Panc1 (cell line): ENCODE data around the gene PAX3. TPM values are rescaled to one million over a fixed set of nuclear protein-coding genes. Genes with fewer than 3 reads are reported as not detected.
A peak's percentile ranks its signal among the peaks of the same experiment; 100 is the strongest.

Experiments
- ATAC-seq: fragments of 200-7000 bp; cut with Tn5 transposase; 2 replicates; pipeline ENCODE4 v1.9.1; 2020; ENCODE audit warnings: mild to moderate bottlenecking, moderate library complexity
- BruUV-seq: library from RNA; stranded (reverse); fragments of 400-500 nt; replicated peaks from 2 replicates; lab custom pipeline; 2021; lab: Mats Ljungman, UMichigan
- CTCF ChIA-PET: fragments of 300-600 bp; sonication (Branson Sonifier 250); formaldehyde crosslinking; loops from one replicate; lab custom pipeline; 2022; ENCODE audit warnings: antibody characterized with exemption; lab: Charles Lee
- POLR2A ChIA-PET: fragments of 300-600 bp; sonication (Branson Sonifier 250); formaldehyde crosslinking; loops from one replicate; lab custom pipeline; 2022; ENCODE audit warnings: antibody characterized with exemption; lab: Charles Lee
- DNase-seq: peaks from one replicate; pipeline ENCODE4 v3.0.0-alpha.2; 2010; ENCODE audit warnings: low read depth, low spot score
- H3K27ac ChIP-seq: 2 replicates; pipeline ENCODE4 v1.5.1; 2011; ENCODE audit warnings: mild to moderate bottlenecking, low read length, inconsistent platforms
- H3K27me3 ChIP-seq: fragments of 200-500 bp; sonication (Bioruptor generic); 2 replicates; pipeline ENCODE4 v1.6.0; 2014; ENCODE audit warnings: low read length, inconsistent platforms; ENCODE audit not compliant: control insufficient read depth, insufficient read depth
- H3K36me3 ChIP-seq: fragments of 200-500 bp; sonication (Bioruptor generic); 2 replicates; pipeline ENCODE4 v1.5.1; 2014; ENCODE audit warnings: inconsistent platforms, mild to moderate bottlenecking, low read length, moderate library complexity; ENCODE audit not compliant: control insufficient read depth, insufficient read depth
- H3K4me1 ChIP-seq: 2 replicates; pipeline ENCODE4 v1.5.1; 2011; ENCODE audit warnings: inconsistent platforms, mild to moderate bottlenecking, low read length, moderate library complexity; ENCODE audit not compliant: control insufficient read depth, insufficient read depth
- H3K4me3 ChIP-seq, 2 experiments: 2 replicates each; pipeline ENCODE4 v1.5.1; 2011 to 2012; ENCODE audit warnings: low read depth in 2 of 2, low read length in 2 of 2, mild to moderate bottlenecking in 2 of 2, inconsistent platforms in 1 of 2, moderate library complexity in 1 of 2
- H3K9me3 ChIP-seq: fragments of 200-500 bp; sonication (Bioruptor generic); 2 replicates; pipeline ENCODE4 v1.5.1; 2014; ENCODE audit warnings: low read depth, mild to moderate bottlenecking, inconsistent platforms, low read length, moderate library complexity; ENCODE audit not compliant: control insufficient read depth, insufficient read depth
- POLR2AphosphoS5 ChIP-seq: IDR thresholded peaks from 2 replicates; pipeline ENCODE4 v1.6.1; 2012; ENCODE audit warnings: mild to moderate bottlenecking, low read depth, low read length, moderate library complexity
- SIN3A ChIP-seq: IDR thresholded peaks from 2 replicates; pipeline ENCODE4 v1.6.1; 2012; ENCODE audit warnings: low read depth, mild to moderate bottlenecking, low read length, moderate library complexity, borderline replicate concordance; ENCODE audit not compliant: insufficient read depth
- TCF7L2 ChIP-seq: IDR thresholded peaks from 2 replicates; pipeline ENCODE4 v1.6.1; 2011; ENCODE audit warnings: mild to moderate bottlenecking, low read depth, low read length, inconsistent platforms
- in situ Hi-C: cut with HindIII; loops from 2 replicates; pipeline ENCODE4 v1.10.0; 2016; ENCODE audit warnings: low sequenced_read_pairs, low pct_unique_long_range_greater_than_20kb
- intact Hi-C: fragments of 100-400 bp; cut with micrococcal nuclease; formaldehyde crosslinking; loops from one replicate; pipeline ENCODE4 v1.10.0; 2022; ENCODE audit not compliant: unreplicated experiment
- total RNA-seq: library from RNA; stranded (reverse); gene quantifications from one replicate; pipeline ENCODE4 v1.2.1, GENCODE V29; 2021; ENCODE audit not compliant: unreplicated experiment
- TF ChIP-seq, protein P1 (sequence below): fragments of 450-650 bp; IDR thresholded peaks from 2 replicates; pipeline ENCODE4 v1.5.1; 2017; ENCODE audit warnings: mild to moderate bottlenecking
- TF ChIP-seq, protein P2 (sequence below), 2 experiments: IDR thresholded peaks; 2 replicates each; pipeline ENCODE4 v1.6.1; 2011 to 2012; ENCODE audit warnings: low read depth in 2 of 2, control low read depth in 1 of 2, low read length in 1 of 2, mild to moderate bottlenecking in 1 of 2, moderate library complexity in 1 of 2; ENCODE audit not compliant: insufficient read depth in 1 of 2

The PAX3 gene
- total RNA-seq, 1 experiment from 2014 or later: not detected

DNA sequence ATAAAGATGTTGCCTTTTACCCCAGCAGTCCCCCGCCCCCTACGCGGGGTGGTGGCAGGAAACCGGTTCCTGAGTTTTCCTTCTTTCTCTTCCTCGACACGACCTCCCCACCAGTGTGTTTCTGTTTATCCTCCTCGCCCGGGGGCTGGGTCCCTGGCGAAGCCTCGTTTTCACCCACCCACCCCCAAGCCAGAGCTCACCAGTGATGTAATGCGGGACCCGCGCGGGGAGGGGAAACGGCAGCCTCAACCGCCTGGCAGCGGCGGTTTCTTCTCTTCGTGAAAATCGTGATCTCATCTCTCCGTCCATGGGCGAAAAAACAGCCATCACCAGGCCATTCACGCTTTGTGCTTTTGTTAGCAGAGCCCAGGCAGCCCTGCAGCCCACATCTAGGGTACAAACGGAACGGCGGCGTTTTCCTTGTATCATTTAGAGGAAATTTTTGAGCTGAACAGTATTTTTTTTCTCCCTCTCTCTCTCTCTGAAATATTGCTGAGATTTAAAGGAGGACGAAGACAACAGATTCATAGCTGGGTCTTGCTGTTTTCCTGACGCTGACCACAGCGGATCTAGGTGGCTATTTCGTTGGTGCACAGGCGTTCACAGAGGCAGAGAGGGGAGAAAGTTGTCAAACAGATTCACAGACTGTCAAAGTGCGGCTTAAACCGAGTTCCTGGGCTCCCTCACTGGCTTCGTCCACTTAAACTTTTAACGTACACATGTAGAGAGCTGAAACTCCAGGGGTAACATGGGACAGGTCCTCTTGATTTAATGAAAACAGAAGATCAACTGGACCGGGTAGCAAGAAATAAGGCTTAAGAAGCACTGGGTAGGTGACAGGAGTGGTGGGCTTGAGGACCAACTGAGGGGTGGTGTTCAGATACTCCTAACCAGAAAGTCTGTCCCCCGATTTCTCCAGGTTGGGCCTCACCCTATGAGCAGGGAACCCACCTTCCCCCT lies 21.9 kb upstream of the PAX3 start:
- Histone ChIP-seq H3K9me3 (no peaks in the 10 kb centered on the region), H3K4me1 (no peaks in the 10 kb centered on the region), H3K4me3 (peak overlapping the region; percentile 13 to 43), H3K27me3 (peaks cover 31% of the 10 kb centered on the region), H3K36me3 (no peaks in the 10 kb centered on the region), H3K27ac (no peak overlapping the region)
- ChIA-PET CTCF (no interaction called here), POLR2A (no interaction called here)
- intact Hi-C loops (loop anchor here (5.0 kb wide), 1 partner anchor 263 kb away; no protein-coding TSS in a partner anchor), in situ Hi-C loops (no loop called here)
- ATAC-seq (no peak), DNase-seq (no peak)
- BruUV-seq: no TSS peak
- TF ChIP-seq, protein P1, sequence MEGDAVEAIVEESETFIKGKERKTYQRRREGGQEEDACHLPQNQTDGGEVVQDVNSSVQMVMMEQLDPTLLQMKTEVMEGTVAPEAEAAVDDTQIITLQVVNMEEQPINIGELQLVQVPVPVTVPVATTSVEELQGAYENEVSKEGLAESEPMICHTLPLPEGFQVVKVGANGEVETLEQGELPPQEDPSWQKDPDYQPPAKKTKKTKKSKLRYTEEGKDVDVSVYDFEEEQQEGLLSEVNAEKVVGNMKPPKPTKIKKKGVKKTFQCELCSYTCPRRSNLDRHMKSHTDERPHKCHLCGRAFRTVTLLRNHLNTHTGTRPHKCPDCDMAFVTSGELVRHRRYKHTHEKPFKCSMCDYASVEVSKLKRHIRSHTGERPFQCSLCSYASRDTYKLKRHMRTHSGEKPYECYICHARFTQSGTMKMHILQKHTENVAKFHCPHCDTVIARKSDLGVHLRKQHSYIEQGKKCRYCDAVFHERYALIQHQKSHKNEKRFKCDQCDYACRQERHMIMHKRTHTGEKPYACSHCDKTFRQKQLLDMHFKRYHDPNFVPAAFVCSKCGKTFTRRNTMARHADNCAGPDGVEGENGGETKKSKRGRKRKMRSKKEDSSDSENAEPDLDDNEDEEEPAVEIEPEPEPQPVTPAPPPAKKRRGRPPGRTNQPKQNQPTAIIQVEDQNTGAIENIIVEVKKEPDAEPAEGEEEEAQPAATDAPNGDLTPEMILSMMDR: no peak
- TF ChIP-seq, protein P2, sequence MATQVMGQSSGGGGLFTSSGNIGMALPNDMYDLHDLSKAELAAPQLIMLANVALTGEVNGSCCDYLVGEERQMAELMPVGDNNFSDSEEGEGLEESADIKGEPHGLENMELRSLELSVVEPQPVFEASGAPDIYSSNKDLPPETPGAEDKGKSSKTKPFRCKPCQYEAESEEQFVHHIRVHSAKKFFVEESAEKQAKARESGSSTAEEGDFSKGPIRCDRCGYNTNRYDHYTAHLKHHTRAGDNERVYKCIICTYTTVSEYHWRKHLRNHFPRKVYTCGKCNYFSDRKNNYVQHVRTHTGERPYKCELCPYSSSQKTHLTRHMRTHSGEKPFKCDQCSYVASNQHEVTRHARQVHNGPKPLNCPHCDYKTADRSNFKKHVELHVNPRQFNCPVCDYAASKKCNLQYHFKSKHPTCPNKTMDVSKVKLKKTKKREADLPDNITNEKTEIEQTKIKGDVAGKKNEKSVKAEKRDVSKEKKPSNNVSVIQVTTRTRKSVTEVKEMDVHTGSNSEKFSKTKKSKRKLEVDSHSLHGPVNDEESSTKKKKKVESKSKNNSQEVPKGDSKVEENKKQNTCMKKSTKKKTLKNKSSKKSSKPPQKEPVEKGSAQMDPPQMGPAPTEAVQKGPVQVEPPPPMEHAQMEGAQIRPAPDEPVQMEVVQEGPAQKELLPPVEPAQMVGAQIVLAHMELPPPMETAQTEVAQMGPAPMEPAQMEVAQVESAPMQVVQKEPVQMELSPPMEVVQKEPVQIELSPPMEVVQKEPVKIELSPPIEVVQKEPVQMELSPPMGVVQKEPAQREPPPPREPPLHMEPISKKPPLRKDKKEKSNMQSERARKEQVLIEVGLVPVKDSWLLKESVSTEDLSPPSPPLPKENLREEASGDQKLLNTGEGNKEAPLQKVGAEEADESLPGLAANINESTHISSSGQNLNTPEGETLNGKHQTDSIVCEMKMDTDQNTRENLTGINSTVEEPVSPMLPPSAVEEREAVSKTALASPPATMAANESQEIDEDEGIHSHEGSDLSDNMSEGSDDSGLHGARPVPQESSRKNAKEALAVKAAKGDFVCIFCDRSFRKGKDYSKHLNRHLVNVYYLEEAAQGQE (IDR thresholded peaks at IDR 0.05; ENCODE audit: insufficient read depth in 1 of 2, low read depth in 2 of 2, low read length in 1 of 2): no peak
- TF ChIP-seq TCF7L2 (no peak), SIN3A (no peak)

DNA sequence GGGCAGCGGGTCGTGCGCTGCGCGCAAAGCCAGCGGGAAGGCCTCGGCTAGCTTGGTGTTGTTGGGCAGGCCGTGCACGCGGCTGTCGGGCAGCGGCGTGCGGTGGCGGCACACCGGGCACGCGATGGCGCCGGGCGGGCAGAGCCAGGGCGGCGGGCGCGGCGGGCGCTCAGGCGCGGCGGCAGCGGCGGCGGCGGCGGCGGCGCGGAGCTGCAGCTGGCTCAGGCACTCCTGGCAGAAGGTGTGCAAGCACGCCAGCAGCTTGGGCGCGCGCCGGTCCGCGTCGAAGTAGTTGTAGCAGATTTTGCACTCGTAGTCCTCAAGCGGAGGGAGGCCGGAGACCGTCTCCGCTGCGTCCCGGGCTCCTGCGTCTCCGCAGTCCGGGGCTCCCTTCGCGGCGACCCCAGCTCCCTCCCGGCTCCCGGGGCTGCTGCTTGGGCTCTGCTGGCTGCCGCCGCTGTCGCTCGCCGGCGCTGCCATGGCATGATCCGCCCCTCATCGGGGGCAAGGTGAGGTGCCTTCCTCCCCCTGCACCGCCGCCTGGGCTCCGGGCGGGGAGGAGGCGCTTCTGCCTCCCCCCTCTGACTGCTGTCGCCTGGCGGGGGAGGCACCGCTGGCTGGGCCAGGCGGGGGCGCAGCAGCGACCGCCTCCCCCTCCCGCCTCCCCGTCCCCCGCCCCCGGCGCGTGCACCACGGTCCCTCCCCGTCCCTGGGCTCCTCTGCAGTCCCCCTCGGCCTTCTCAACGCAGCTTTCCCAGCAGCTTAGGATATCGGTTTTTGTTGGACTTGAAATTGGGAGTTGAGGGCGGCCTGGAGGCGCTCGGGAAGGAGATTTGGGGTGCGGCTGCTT lies 21.0 kb upstream of the PAX3 start:
- Histone ChIP-seq H3K4me1 (no peaks in the 10 kb centered on the region), H3K27me3 (peaks cover 31% of the 10 kb centered on the region), H3K36me3 (no peaks in the 10 kb centered on the region), H3K27ac (no peak overlapping the region), H3K9me3 (no peaks in the 10 kb centered on the region), H3K4me3 (peak overlapping the region; percentile 29 to 43)
- TF ChIP-seq, protein P2 (IDR thresholded peaks at IDR 0.05; ENCODE audit: insufficient read depth in 1 of 2, low read depth in 2 of 2, low read length in 1 of 2): no peak
- TF ChIP-seq, protein P1: no peak
- no peak for TF ChIP-seq SIN3A
- TF ChIP-seq POLR2AphosphoS5: no peak
- no peak for TF ChIP-seq TCF7L2
- BruUV-seq: no TSS peak
- ATAC-seq (peak; percentile 67), DNase-seq (no peak)
- ChIA-PET POLR2A (no interaction called here), CTCF (interaction anchor here (0.6 kb wide), 1 partner anchor 148 kb away, joined by 3 read pairs; no protein-coding TSS in a partner anchor)
- intact Hi-C loops: loop anchor here (2.0 to 5.0 kb wide), 3 partner anchors 243 to 292 kb away; no protein-coding TSS in a partner anchor
- in situ Hi-C loops: no loop called here
